Muscle of back (tissue), 13 donors: ENCODE measurements around the gene TOM1L2. TPM values are rescaled to one million over a fixed set of nuclear protein-coding genes. Genes with fewer than 3 reads are reported as not detected.

Experiments
- DNase-seq, 3 donors: peaks; one replicate each; pipeline versions ENCODE4 v3.0.0 to v3.0.0-alpha.2; 2013
- long read RNA-seq, 9 donors: transcript quantifications; one replicate each; lab custom pipeline, GENCODE V29; 2026
- polyA plus RNA-seq, 10 donors: library from polyadenylated mRNA; unstranded; fragments of 120-200 nt; gene quantifications; one replicate each; pipeline ENCODE4 v1.2.1, GENCODE V29; 2013; ENCODE audit not compliant: insufficient read length in 10 of 10

Gene TOM1L2
- 10 to 100 TPM; 25.2 to 43.2 (median 32.3) TPM for polyA plus RNA-seq
- long read RNA-seq, donor 1, partial matches to known transcripts = 0 of 1 reads
- long read RNA-seq, donor 1, other reads (novel, unspliced or antisense) = 0 of 1 reads
- long read RNA-seq, donor 2, partial matches to known transcripts = 0 of 4 reads
- long read RNA-seq, donor 2, other reads (novel, unspliced or antisense) = 0 of 4 reads
- long read RNA-seq, donor 3 = 0 reads
- long read RNA-seq, donor 4, partial matches to known transcripts = 0 of 2 reads
- long read RNA-seq, donor 4, other reads (novel, unspliced or antisense) = 0 of 2 reads
- long read RNA-seq, donor 5, partial matches to known transcripts = 0 of 2 reads
- long read RNA-seq, donor 5, other reads (novel, unspliced or antisense) = 0 of 2 reads
- long read RNA-seq, donor 6, partial matches to known transcripts = 0 of 2 reads
- long read RNA-seq, donor 6, other reads (novel, unspliced or antisense) = 0 of 2 reads
- long read RNA-seq, donor 7 = 0 reads
- long read RNA-seq, donor 8, partial matches to known transcripts = 0 of 1 reads
- long read RNA-seq, donor 8, other reads (novel, unspliced or antisense) = 0 of 1 reads
- long read RNA-seq, donor 9, partial matches to known transcripts = 0 of 1 reads
- long read RNA-seq, donor 9, other reads (novel, unspliced or antisense) = 0 of 1 reads

- DNase-seq = peak; percentile 100
Observed at GRCh38 chr17:17972126-17972951, at the start of gene TOM1L2, which contains the start of gene DRC3. TOM1L2 (minus strand) TSS chr17:17972400; CDS start chr17:17972313, 87 bp downstream. DRC3 (plus strand) TSS chr17:17972862; CDS start chr17:17977599, 4,737 bp downstream.

GRCh38 chr17:18021372-18021771, 49.2 kb upstream of the TOM1L2 start:
- no peak for DNase-seq

GRCh38 chr17:18020971-18021370, 48.8 kb upstream of the TOM1L2 start:
- DNase-seq = no peak

DNA sequence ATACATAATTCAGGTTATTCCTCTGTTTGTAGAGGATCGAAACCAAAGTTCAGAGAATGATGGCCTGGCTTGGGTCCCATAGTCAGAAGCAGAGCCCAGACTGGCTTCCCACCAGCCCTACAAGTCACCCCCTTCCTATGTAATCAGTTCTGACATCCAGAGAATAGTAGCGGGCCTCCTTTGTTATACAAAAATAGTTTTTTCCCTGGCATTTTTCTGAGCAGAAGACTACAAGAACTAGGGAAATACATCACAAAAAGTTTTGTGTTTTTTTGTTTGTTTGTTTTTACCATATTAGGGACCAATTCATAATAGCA, 47.6 kb upstream of the TOM1L2 start:
- DNase-seq = no peak

DNA sequence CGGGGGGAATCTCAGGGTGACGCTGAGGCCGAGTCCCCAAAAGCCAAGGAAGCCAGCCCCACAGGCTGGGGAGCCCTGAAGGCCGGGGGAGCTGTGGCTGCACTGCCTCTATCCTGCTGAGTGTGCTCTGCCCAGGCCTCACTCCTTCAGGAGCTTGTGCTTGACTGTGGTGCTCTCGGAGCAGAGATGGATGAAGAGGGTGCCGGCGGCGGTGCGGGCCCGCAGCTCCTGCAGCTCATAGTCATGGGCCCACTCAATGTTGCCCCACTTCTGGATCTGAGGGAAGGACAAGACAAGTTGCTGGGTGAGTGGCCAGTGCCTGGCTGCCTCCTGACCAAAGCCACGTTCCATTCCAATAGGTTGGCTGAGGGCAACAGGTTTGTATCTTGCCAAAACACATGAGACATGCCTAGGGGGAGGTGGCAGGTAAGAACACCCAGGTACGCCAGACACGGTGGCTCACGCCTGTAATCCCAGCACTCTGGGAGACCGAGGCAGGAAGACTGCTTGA, 46.3 kb upstream of the TOM1L2 start:
- DNase-seq = no peak

DNA sequence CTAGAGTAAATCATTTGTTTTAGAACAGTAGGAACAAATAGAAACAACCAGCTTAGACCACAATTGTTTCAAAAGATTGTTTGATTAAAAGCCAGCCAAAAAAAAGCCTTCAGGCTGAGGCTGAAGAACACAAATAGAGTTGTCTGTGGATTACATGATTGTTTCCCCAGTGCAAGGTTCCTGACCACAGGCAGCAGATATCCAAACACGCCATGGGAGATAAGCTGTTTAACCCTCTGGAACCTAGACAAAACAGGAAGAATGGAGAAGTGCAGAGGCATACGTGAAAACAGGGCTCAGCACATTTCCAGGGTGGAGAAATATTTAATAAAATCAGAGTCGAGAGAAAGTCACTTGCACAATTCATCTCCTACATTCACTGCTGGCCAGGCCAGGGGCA, 45.8 kb upstream of the TOM1L2 start:
- DNase-seq = no peak

GRCh38 chr17:18016426-18016825, 44.2 kb upstream of the TOM1L2 start:
- DNase-seq = no peak

DNA sequence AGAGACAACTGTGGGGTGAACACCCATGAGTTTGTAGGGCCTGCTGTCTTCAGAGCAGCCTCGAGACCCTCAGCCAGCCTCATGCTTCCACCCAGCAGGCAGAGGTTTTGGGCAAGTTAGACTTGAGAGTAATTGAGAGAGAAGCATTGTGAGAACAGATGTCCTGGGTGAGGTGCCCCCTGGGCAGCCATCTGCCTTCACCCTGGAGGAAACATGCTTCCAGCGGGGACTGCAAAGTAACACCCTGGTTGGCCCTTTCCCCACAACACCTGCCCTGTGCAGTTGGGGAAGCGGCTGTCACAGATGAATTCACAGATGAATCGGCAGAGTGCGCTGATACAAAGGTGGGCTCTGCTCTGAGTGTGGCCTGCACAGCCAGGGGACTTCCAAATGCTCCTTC, 43.4 kb upstream of the TOM1L2 start:
- no peak for DNase-seq

- no peak for DNase-seq
Observed at GRCh38 chr17:18014006-18014405, 41.8 kb upstream of the TOM1L2 start.

- no peak for DNase-seq
Observed at GRCh38 chr17:18011286-18011685, 39.1 kb upstream of the TOM1L2 start.

- no peak for DNase-seq
Observed at GRCh38 chr17:18009609-18010420, 37.6 kb upstream of the TOM1L2 start.

- peak in 1 of 3 donors; percentile 28 for DNase-seq
Observed at GRCh38 chr17:18008496-18009268, 36.5 kb upstream of the TOM1L2 start.

GRCh38 chr17:18006495-18007239, 34.5 kb upstream of the TOM1L2 start:
- no peak for DNase-seq

GRCh38 chr17:18005496-18005895, 33.3 kb upstream of the TOM1L2 start:
- no peak for DNase-seq

- DNase-seq = no peak
Observed at GRCh38 chr17:18004884-18005305, 32.7 kb upstream of the TOM1L2 start.

GRCh38 chr17:18004345-18004744, 32.1 kb upstream of the TOM1L2 start:
- DNase-seq = peak in 1 of 3 donors; percentile 34

GRCh38 chr17:18002171-18002570, 30.0 kb upstream of the TOM1L2 start:
- DNase-seq = no peak

DNA sequence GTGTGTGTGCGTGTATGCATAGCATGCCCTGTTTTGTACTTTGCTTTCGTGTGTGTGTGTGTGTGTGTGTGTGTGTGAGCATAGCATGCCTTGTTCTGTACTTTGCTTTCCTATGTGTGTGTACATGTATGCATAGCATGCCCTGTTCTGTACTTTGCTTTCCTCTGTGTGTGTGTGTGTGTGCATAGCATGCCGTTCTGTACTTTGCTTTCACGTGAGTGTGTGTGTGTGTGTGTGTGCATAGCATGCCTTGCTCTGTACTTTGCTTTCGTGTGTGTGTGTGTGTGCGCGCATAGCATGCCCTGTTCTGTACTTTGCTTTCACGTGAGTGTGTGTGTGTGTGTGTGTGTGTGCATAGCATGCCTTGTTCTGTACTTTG, 27.8 kb upstream of the TOM1L2 start:
- DNase-seq = no peak

- DNase-seq = no peak
Observed at GRCh38 chr17:17999364-18000029, 27.3 kb upstream of the TOM1L2 start.
